Measurements from ENCODE around the gene TYSND1.
"Not testable (repeated sequence)": the region's sequence is repeated elsewhere in the genome, so short reads cannot be mapped to it uniquely, and the experiment has no call there.

Gene TYSND1

DNA sequence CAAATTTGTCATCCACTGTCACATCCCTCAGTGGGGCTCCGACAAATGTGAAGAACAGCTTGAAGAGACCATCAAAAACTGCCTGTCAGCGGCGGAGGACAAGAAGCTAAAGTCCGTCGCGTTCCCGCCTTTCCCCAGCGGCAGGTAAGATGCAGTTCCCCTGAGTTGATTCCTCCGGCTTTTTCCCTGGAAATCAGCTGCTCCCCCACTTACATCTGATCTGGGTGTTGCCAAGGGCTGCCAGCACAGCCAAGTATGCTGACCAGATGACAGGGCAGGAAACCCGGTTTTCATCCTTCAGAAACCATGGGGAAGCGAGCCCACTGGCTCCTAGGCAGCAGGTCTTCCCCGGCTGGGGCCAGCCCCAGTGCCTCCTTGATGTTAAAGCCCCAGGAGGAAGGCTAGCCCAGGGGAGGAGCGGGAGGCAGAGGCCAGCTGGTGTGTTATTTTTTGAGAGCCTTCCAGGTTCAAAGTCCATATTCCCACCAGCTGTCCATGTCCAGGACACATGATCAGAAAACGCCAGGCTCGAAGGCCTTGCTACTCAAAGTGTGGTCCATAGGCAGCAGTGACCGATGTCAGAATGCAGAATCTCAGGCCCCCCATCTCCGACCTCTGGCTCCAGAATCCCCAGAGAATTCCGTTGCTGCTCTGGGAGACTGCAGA lies 37.3 kb downstream of the TYSND1 start:
- Histone ChIP-seq H3F3A (ENCODE audit: insufficient read depth) (no peaks in the 10 kb centered on the region), H3K9me2 (replicated peaks; ENCODE audit: insufficient read depth, low read length) (no peaks in the 10 kb centered on the region), H3K4me2 (ENCODE audit: low read depth, low read length, poor library complexity, severe bottlenecking) (no peak overlapping the region), H2AFZ (ENCODE audit: low read depth, low read length, severe bottlenecking) (no peak overlapping the region), H3K36me3 (ENCODE audit: low read length) (no peaks in the 10 kb centered on the region), H4K20me1 (ENCODE audit: low read depth, low read length) (no peaks in the 10 kb centered on the region), H3K79me2 (ENCODE audit: insufficient read depth, low read length) (no peaks in the 10 kb centered on the region), H3K4me3 (ENCODE audit: insufficient read depth, low read length, poor library complexity, severe bottlenecking) (no peak overlapping the region), H3K9ac (ENCODE audit: low read length) (no peak overlapping the region), H3K27me3 (ENCODE audit: low read length) (no peaks in the 10 kb centered on the region), H3K9me3 (ENCODE audit: insufficient read depth, low read length) (no peaks in the 10 kb centered on the region), H3K27ac (ENCODE audit: low read depth, low read length) (no peak overlapping the region)
- no peak for TF ChIP-seq CTCF (IDR thresholded peaks at IDR 0.05; ENCODE audit: insufficient read depth, low read length, poor library complexity, severe bottlenecking)

GRCh38 chr10:70106958-70107791 lies 39.3 kb downstream of the TYSND1 start:
- TF ChIP-seq EZH2phosphoT487 (conservative IDR thresholded peaks at IDR 0.05; ENCODE audit: low read length) = no peak
- TF ChIP-seq CTCF (IDR thresholded peaks at IDR 0.05; ENCODE audit: insufficient read depth, low read length, poor library complexity, severe bottlenecking) = peak; percentile 84
- Histone ChIP-seq H3F3A (ENCODE audit: insufficient read depth) (no peaks in the 10 kb centered on the region), H4K20me1 (ENCODE audit: low read depth, low read length) (no peaks in the 10 kb centered on the region), H3K36me3 (ENCODE audit: low read length) (no peaks in the 10 kb centered on the region), H2AFZ (ENCODE audit: low read depth, low read length, severe bottlenecking) (no peak overlapping the region), H3K9ac (ENCODE audit: low read length) (no peak overlapping the region), H3K79me2 (ENCODE audit: insufficient read depth, low read length) (no peaks in the 10 kb centered on the region), H3K27ac (ENCODE audit: low read depth, low read length) (no peak overlapping the region), H3K4me3 (ENCODE audit: insufficient read depth, low read length, poor library complexity, severe bottlenecking) (no peak overlapping the region), H3K9me2 (replicated peaks; ENCODE audit: insufficient read depth, low read length) (no peaks in the 10 kb centered on the region), H3K9me3 (ENCODE audit: insufficient read depth, low read length) (no peaks in the 10 kb centered on the region), H3K4me2 (ENCODE audit: low read depth, low read length, poor library complexity, severe bottlenecking) (no peak overlapping the region), H3K27me3 (ENCODE audit: low read length) (no peaks in the 10 kb centered on the region)

- no peak overlapping the region for H3K4me3 ChIP-seq (ENCODE audit: insufficient read depth, low read length, poor library complexity, severe bottlenecking)
- no peaks in the 10 kb centered on the region for H3K79me2 ChIP-seq (ENCODE audit: insufficient read depth, low read length)
- H2AFZ ChIP-seq (ENCODE audit: low read depth, low read length, severe bottlenecking) = no peak overlapping the region
- H3K9ac ChIP-seq (ENCODE audit: low read length) = no peak overlapping the region
- H3F3A ChIP-seq (ENCODE audit: insufficient read depth) = no peaks in the 10 kb centered on the region
- TF ChIP-seq CTCF (IDR thresholded peaks at IDR 0.05; ENCODE audit: insufficient read depth, low read length, poor library complexity, severe bottlenecking) (no peak), EZH2phosphoT487 (conservative IDR thresholded peaks at IDR 0.05; ENCODE audit: low read length) (no peak)
- no peaks in the 10 kb centered on the region for H3K9me2 ChIP-seq (replicated peaks; ENCODE audit: insufficient read depth, low read length)
- H3K27me3 ChIP-seq (ENCODE audit: low read length) = no peaks in the 10 kb centered on the region
- H4K20me1 ChIP-seq (ENCODE audit: low read depth, low read length) = no peaks in the 10 kb centered on the region
- no peaks in the 10 kb centered on the region for H3K36me3 ChIP-seq (ENCODE audit: low read length)
- no peak overlapping the region for H3K27ac ChIP-seq (ENCODE audit: low read depth, low read length)
- H3K9me3 ChIP-seq (ENCODE audit: insufficient read depth, low read length) = no peaks in the 10 kb centered on the region
- no peak overlapping the region for H3K4me2 ChIP-seq (ENCODE audit: low read depth, low read length, poor library complexity, severe bottlenecking)
Measured at GRCh38 chr10:70101668-70102067, 44.8 kb downstream of the TYSND1 start.

DNA sequence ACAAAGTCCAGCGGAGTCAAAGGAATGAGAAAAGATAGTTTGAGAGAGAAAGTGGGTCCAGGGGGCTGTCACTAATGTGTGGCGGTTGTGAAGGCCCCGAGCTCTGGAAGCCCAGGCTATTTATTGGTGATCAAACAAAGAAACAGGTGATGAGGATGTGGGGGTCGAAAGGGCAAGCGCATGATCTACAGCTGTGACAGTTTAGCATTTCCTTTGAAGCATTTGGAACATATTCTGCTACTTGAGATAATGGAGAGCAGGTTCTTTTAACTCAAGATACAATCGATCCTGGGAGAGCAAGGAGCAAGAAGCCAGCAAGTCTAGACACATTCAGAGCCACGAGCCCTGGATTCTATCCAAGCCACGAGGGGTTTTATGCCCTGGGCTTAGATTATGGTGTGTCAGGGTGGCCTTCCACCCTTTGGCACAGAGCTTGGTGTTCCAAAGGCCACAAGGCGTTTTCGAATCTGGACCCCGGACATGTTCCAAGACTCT lies 45.4 kb downstream of the TYSND1 start:
- H3K9ac ChIP-seq (ENCODE audit: low read length); H3K4me3 ChIP-seq (ENCODE audit: insufficient read depth, low read length, poor library complexity, severe bottlenecking); H3F3A ChIP-seq (ENCODE audit: insufficient read depth); H3K79me2 ChIP-seq (ENCODE audit: insufficient read depth, low read length); H3K9me3 ChIP-seq (ENCODE audit: insufficient read depth, low read length); H4K20me1 ChIP-seq (ENCODE audit: low read depth, low read length); H3K9me2 ChIP-seq (replicated peaks; ENCODE audit: insufficient read depth, low read length); H2AFZ ChIP-seq (ENCODE audit: low read depth, low read length, severe bottlenecking); H3K27me3 ChIP-seq (ENCODE audit: low read length); H3K36me3 ChIP-seq (ENCODE audit: low read length); H3K27ac ChIP-seq (ENCODE audit: low read depth, low read length); H3K4me2 ChIP-seq (ENCODE audit: low read depth, low read length, poor library complexity, severe bottlenecking): not testable (repeated sequence)

Data from SU-DHL-6 (cell line).